Liver (tissue), 3 donors: ENCODE measurements around the gene CACNA1F.

ENCODE experiments used
- ATF3 ChIP-seq: IDR thresholded peaks from 2 replicates; pipeline ENCODE4 v1.6.1; 2016; ENCODE audit warnings: antibody characterized with exemption
- EGR1 ChIP-seq, 2 donors: IDR thresholded peaks; 2 replicates each; pipeline ENCODE4 v1.6.1; 2016 to 2018; ENCODE audit warnings: antibody characterized with exemption in 2 of 2, low read depth in 2 of 2
- FOXA1 ChIP-seq: IDR thresholded peaks from 2 replicates; pipeline ENCODE4 v1.6.1; 2016; ENCODE audit warnings: antibody characterized with exemption
- FOXA2 ChIP-seq: IDR thresholded peaks from 2 replicates; pipeline ENCODE4 v1.6.1; 2016; ENCODE audit warnings: antibody characterized with exemption
- HNF4A ChIP-seq, 2 donors: conservative IDR thresholded peaks; 2 replicates each; pipeline ENCODE4 v1.6.1; 2016; ENCODE audit warnings: antibody characterized with exemption in 2 of 2, mild to moderate bottlenecking in 2 of 2
- HNF4G ChIP-seq: IDR thresholded peaks from 2 replicates; pipeline ENCODE4 v1.6.1; 2016; ENCODE audit warnings: antibody characterized with exemption
- JUND ChIP-seq, 2 donors: IDR thresholded peaks; 2 replicates each; pipeline ENCODE4 v1.6.1; 2016; ENCODE audit warnings: antibody characterized with exemption in 2 of 2
- RAD21 ChIP-seq, 2 donors: IDR thresholded peaks; 2 replicates each; pipeline ENCODE4 v1.6.1; 2016; ENCODE audit warnings: antibody characterized with exemption in 2 of 2, mild to moderate bottlenecking in 2 of 2
- TAF1 ChIP-seq: conservative IDR thresholded peaks from 2 replicates; pipeline ENCODE4 v1.6.1; 2016; ENCODE audit warnings: antibody characterized with exemption, mild to moderate bottlenecking
- YY1 ChIP-seq: IDR thresholded peaks from 2 replicates; pipeline ENCODE4 v1.6.1; 2016; ENCODE audit warnings: antibody characterized with exemption, mild to moderate bottlenecking
- TF ChIP-seq, protein P1 (sequence below): fragments of 150-350 bp; IDR thresholded peaks from 2 replicates; pipeline ENCODE4 v1.5.1; 2017; ENCODE audit warnings: improper control_type of control experiment, low read depth, low read length; ENCODE audit not compliant: missing input control
- TF ChIP-seq, protein P2 (sequence below): IDR thresholded peaks from 2 replicates; pipeline ENCODE4 v1.6.1; 2016; ENCODE audit warnings: antibody characterized with exemption
- TF ChIP-seq, protein P3 (sequence below): IDR thresholded peaks from 2 replicates; pipeline ENCODE4 v1.6.1; 2016; ENCODE audit warnings: antibody characterized with exemption
- TF ChIP-seq, protein P4 (sequence below): IDR thresholded peaks from 2 replicates; pipeline ENCODE4 v1.6.1; 2016; ENCODE audit warnings: antibody characterized with exemption, mild to moderate bottlenecking
- donor health status: healthy.
- donor health status: healthy.

GRCh38 chrX:49214416-49214815, 18.7 kb downstream of the CACNA1F start:
- no peak for TF ChIP-seq YY1
- TF ChIP-seq, protein P1, sequence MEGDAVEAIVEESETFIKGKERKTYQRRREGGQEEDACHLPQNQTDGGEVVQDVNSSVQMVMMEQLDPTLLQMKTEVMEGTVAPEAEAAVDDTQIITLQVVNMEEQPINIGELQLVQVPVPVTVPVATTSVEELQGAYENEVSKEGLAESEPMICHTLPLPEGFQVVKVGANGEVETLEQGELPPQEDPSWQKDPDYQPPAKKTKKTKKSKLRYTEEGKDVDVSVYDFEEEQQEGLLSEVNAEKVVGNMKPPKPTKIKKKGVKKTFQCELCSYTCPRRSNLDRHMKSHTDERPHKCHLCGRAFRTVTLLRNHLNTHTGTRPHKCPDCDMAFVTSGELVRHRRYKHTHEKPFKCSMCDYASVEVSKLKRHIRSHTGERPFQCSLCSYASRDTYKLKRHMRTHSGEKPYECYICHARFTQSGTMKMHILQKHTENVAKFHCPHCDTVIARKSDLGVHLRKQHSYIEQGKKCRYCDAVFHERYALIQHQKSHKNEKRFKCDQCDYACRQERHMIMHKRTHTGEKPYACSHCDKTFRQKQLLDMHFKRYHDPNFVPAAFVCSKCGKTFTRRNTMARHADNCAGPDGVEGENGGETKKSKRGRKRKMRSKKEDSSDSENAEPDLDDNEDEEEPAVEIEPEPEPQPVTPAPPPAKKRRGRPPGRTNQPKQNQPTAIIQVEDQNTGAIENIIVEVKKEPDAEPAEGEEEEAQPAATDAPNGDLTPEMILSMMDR: no peak
- TF ChIP-seq HNF4A (conservative IDR thresholded peaks at IDR 0.05): no peak
- TF ChIP-seq, protein P2, sequence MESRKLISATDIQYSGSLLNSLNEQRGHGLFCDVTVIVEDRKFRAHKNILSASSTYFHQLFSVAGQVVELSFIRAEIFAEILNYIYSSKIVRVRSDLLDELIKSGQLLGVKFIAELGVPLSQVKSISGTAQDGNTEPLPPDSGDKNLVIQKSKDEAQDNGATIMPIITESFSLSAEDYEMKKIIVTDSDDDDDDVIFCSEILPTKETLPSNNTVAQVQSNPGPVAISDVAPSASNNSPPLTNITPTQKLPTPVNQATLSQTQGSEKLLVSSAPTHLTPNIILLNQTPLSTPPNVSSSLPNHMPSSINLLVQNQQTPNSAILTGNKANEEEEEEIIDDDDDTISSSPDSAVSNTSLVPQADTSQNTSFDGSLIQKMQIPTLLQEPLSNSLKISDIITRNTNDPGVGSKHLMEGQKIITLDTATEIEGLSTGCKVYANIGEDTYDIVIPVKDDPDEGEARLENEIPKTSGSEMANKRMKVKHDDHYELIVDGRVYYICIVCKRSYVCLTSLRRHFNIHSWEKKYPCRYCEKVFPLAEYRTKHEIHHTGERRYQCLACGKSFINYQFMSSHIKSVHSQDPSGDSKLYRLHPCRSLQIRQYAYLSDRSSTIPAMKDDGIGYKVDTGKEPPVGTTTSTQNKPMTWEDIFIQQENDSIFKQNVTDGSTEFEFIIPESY: no peak
- TF ChIP-seq HNF4G: no peak
- TF ChIP-seq, protein P3, sequence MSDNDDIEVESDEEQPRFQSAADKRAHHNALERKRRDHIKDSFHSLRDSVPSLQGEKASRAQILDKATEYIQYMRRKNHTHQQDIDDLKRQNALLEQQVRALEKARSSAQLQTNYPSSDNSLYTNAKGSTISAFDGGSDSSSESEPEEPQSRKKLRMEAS: no peak
- TF ChIP-seq, protein P4, sequence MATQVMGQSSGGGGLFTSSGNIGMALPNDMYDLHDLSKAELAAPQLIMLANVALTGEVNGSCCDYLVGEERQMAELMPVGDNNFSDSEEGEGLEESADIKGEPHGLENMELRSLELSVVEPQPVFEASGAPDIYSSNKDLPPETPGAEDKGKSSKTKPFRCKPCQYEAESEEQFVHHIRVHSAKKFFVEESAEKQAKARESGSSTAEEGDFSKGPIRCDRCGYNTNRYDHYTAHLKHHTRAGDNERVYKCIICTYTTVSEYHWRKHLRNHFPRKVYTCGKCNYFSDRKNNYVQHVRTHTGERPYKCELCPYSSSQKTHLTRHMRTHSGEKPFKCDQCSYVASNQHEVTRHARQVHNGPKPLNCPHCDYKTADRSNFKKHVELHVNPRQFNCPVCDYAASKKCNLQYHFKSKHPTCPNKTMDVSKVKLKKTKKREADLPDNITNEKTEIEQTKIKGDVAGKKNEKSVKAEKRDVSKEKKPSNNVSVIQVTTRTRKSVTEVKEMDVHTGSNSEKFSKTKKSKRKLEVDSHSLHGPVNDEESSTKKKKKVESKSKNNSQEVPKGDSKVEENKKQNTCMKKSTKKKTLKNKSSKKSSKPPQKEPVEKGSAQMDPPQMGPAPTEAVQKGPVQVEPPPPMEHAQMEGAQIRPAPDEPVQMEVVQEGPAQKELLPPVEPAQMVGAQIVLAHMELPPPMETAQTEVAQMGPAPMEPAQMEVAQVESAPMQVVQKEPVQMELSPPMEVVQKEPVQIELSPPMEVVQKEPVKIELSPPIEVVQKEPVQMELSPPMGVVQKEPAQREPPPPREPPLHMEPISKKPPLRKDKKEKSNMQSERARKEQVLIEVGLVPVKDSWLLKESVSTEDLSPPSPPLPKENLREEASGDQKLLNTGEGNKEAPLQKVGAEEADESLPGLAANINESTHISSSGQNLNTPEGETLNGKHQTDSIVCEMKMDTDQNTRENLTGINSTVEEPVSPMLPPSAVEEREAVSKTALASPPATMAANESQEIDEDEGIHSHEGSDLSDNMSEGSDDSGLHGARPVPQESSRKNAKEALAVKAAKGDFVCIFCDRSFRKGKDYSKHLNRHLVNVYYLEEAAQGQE: no peak
- no peak for TF ChIP-seq ATF3
- TF ChIP-seq EGR1 (IDR thresholded peaks at IDR 0.05; ENCODE audit: low read depth in 2 of 2): no peak
- no peak for TF ChIP-seq TAF1
- no peak for TF ChIP-seq JUND (IDR thresholded peaks at IDR 0.05)
- no peak for TF ChIP-seq FOXA1
- TF ChIP-seq RAD21 (IDR thresholded peaks at IDR 0.05): no peak
- TF ChIP-seq FOXA2: no peak
